ENCODE results near the gene GRAMD4.
"Not testable (repeated sequence)": the region's sequence is repeated elsewhere in the genome, so short reads cannot be mapped to it uniquely, and the experiment has no call there.

GRAMD4 gene

GRCh38 chr22:46619240-46619829, 851 bp upstream of the GRAMD4 start:
- no peak for DNase-seq (ENCODE audit: low read depth)

DNA sequence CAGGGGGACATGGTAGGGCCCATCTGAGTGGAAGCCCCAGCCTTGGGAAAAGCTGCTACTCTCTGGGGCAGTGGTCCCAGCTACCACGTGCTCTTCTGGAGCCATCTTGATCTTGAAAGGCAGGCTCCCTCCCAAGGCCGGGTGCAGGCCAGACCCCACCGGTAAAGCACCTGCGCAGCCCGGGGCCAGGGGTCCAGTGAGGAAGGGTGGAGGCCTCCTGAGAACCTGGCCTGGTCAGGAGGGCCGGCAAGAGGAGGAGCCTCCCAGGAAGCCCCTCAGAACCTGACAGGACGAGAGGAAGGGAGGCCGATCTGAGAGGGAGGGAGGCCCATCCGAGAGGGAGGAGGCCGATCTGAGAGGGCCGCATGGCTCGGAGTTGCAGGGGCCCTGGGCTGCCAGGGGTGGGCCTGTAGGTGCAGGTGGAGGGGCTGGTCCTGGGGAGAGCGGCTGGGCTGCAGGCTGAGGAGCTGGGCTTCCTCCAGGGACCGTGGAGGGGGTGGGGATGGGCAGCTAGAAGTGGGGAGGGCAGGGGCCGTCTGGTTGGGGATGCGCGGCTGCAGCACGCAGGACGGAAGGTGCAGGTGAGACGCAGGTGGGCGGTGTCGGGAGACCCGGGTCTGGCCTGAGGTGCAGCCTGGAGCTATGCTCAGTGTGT, 529 bp downstream of the GRAMD4 start:
- no peak for DNase-seq (ENCODE audit: low read depth)

GRCh38 chr22:46621243-46621930, 1.2 kb downstream of the GRAMD4 start:
- not testable (repeated sequence) for DNase-seq (ENCODE audit: low read depth)

GRCh38 chr22:46622081-46622521, 1.9 kb downstream of the GRAMD4 start:
- DNase-seq (ENCODE audit: low read depth), result no peak

DNA sequence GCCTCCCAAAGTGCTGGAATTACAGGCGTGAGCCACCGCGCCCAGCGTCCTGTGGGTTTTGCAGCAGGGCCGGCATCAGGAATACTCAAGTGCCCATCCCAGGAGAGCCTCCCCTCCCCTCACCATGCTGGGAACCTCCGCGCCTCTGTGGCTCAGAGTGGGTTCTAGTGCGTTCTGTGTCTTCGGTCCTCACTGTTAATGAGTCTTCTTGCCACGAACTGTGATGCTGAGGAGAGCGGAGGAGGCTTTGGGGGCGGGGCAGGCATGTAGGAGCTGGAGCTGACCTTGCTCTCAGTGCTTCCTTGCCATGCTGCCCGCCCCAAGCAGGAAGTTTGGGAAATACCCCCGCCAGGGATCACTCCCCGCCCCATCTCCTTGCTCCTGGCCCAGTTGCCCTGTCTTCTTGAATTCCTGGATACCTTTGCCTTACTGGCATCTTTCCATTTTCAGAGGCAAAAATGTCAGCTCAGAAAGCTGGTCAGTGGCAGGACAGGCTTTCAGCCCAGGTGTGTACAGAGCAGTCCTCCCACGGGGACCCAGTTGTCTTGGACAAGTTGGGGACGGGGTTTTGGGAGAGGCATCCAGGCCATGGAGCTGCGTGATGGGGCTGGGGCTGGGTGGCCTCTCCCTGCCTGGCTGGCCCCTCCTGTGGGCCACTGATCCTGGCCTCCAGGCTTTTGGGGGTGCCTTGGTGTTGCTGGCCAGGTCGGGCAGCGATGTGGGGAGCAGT, 5.1 kb downstream of the GRAMD4 start:
- no peak for DNase-seq (ENCODE audit: low read depth)

GRCh38 chr22:46625843-46626349, 5.7 kb downstream of the GRAMD4 start:
- DNase-seq (ENCODE audit: low read depth), result no peak

DNA sequence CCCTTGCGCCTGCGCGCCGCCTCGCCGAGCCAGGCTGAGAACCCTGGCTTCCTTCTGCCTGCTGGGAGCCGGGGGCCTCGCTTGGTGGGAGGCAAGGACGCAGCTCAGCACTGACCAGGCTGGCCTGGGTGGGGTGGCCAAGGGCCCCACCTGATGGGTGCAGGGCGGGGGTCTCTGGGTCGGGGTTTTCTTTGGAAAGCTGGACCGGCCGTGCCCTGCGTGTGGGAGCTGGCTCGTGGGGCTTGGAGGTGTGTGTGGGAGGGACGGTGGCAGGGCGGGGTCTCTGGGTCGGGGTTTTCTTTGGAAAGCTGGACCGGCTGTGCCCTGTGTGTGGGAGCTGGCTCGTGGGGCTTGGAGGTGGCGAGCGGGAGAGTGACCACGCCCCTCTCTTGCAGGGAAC, 6.2 kb downstream of the GRAMD4 start:
- DNase-seq (ENCODE audit: low read depth), result no peak

GRCh38 chr22:46626911-46627805, 7.0 kb downstream of the GRAMD4 start:
- no peak for DNase-seq (ENCODE audit: low read depth)

DNA sequence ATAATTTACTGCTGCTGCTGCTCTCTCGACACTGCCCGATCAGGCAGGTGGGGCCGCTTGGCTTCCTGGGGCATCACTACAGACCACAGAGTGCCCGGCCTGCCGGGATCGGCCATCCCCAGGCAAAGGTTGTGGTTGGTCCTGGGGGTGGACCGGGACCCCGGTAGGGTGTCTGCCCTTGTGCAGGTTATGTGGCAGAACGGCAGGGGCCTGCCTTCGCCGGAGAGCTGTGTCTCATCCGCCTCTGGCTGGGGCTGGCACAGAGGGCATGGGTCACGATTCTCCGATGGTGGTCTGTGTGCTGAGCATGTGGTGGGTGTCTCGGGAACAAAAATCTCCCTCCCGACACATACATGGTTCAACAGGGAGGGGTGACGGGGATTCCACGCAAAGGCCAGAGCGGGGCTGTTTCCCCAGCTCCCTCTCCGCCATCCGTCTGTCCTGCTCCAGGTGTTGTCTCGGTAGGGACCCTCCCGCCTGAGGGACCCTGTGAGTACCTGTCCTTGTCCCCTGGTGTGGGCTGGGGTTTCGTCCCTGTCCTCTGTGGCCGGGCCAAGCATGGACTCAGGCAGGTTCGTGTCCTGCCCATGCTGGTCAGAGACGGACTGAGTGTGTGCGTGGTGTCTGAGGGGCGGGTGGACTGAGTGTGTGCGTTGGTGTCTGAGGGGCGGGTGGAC, 7.8 kb downstream of the GRAMD4 start:
- no peak for DNase-seq (ENCODE audit: low read depth)

GRCh38 chr22:46628756-46629155, 8.6 kb downstream of the GRAMD4 start:
- DNase-seq (ENCODE audit: low read depth), result no peak

GRCh38 chr22:46629291-46629690, 9.1 kb downstream of the GRAMD4 start:
- DNase-seq (ENCODE audit: low read depth), result no peak

DNA sequence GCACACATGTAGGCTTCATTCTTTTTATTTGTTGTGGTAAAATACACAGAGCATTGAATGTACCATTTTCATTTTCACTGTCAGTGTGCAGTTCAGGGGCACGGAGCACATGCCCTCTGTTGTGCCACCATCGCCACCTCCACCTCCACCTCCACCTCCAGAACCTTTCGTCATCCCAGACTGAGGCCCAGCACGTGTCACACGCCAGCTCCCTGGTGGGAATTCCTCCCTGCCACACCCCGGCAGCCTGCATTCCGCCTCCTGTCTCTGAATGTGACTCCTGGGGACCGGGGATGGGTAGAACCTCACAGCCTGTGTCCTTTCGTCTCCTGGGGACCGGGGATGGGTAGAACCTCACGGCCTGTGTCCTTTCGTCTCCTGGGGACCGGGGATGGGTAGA, 10.9 kb downstream of the GRAMD4 start:
- no peak for DNase-seq (ENCODE audit: low read depth)

DNA sequence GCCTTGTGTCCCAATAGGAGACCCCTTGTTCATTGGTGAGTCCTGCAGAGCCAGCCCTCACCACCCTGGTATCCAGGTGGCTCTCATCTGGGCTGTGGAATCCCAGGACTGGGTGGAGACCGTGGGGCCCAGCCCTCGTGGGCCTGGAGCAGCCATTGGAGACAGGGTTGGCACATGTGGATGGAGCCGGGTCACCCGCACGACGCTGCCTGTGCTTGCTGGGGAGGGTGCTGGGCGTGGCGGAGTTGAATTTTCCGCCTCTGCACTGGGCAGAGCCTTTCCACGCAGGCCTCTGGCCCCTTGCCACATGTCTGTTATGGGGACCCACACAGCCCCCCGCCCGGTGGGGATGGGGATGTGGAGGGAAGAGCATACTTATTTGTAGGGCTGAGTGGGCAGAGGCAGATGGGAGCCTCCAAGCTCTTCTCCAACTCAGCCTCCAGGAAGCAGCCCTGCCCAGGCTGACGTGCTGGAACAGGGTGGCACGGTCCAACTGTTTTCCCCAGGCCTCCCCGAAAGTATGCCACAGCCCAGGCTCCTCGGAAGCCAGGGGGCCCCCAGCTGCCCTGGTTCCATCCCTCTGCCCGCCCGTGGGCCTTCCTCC, 12.6 kb downstream of the GRAMD4 start:
- DNase-seq (ENCODE audit: low read depth), result no peak

DNA sequence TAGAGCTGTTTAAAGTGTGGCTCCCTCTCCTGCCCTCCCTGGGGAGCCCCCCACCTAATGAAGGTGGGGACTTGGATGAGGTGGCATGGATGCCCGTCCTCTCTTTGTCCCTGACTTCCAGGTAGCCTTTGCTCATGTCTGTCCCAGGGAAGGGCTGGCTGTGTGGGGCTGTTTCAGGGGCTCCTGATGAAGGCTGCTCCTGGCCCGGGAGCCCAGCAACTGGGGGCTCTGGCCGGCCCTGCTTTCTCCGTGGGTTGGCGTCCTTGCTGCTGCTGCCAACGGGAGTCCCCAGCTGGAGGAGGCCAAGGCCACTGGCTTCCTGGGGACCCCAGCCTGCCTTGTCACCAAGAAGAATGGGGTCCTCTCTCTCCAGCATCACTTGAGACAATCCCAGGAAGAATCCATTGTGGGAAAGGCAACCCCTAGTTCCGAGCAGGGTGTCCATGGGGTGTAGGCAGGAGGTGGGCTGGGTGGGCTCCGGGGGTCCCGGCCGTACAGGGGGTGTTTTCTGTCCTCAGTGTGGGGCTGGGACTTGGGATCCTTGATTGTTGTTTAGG, 13.2 kb downstream of the GRAMD4 start:
- DNase-seq (ENCODE audit: low read depth), result no peak

DNA sequence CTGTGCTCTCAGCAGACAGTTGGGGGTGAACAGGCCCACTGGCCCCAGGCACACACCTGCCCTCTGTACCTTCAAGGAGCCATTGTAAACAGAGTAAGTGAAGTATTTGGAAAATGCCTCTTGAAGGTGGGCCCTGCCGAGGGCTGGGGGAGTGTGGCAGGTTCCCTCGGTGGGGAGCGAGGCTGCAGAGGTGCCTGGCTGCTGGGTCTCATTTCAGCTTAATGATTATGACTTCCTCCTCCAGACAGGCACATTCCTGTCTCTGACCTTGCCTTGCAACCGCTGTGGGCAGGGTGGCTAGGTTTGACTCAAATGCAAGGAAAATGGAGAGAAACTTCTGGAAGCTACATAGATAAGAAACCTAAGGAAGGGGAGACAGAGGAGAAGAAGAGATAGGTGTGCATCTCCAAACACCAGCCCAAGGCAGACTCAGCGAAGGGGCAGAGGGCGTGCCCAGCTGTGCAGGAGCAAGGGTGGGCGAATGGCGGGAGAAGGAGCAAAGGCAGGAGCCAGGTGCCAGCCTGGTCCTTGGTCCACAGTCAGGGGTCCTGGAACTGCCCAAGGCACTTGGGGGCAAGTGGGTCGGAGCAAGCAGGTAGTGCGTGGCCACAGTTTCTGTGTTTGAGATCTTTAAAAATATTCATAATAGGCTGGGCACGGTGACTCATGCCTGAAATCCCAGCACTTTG, 14.0 kb downstream of the GRAMD4 start:
- no peak for DNase-seq (ENCODE audit: low read depth)

- DNase-seq (ENCODE audit: low read depth), result not testable (repeated sequence)
Observed at GRCh38 chr22:46634973-46635685, 14.9 kb downstream of the GRAMD4 start.

DNA sequence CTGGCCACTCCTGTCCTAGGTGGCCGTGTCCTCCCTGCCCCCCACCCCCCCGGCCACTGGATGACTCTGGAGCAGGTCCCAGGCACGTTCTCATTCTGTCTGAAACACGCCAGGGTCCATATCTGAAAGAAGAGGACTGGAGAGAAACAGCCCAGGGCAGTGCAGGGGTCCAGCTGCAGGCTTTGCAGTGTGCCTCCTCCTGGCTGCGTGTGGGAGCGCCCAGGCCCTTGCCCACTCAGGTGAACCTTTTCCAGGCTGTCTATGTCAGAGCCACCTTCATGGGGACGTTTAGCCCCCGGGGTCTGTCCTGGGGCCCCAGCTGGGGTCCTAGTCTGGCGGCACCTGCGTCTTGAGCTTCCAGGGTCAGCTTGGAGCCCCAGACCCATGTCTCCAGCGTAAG, 15.6 kb downstream of the GRAMD4 start:
- no peak for DNase-seq (ENCODE audit: low read depth)

- no peak for DNase-seq (ENCODE audit: low read depth)
Observed at GRCh38 chr22:46636221-46637002, 16.2 kb downstream of the GRAMD4 start.
